ENCODE data around the gene STS.

DNA sequence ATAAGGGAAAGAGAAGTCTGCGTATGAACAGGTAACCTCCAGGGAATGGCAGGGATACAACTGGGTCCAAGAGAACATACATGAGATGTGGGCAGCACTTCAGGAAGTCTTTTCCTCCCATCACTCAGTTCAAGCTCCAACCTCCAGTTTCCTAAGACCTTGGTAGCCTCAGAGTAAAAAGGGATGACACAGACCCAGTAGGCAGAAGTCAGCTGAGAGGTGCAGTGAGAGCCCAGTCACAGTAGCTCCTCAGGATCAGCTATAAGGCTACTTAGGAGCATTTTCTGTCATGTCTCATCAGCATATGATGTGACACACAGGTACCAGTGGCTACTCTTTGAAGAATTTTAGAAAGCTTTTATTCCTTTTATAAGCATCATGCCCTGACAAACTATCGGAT, 12.5 kb upstream of the STS start:
- TF ChIP-seq, protein P1, sequence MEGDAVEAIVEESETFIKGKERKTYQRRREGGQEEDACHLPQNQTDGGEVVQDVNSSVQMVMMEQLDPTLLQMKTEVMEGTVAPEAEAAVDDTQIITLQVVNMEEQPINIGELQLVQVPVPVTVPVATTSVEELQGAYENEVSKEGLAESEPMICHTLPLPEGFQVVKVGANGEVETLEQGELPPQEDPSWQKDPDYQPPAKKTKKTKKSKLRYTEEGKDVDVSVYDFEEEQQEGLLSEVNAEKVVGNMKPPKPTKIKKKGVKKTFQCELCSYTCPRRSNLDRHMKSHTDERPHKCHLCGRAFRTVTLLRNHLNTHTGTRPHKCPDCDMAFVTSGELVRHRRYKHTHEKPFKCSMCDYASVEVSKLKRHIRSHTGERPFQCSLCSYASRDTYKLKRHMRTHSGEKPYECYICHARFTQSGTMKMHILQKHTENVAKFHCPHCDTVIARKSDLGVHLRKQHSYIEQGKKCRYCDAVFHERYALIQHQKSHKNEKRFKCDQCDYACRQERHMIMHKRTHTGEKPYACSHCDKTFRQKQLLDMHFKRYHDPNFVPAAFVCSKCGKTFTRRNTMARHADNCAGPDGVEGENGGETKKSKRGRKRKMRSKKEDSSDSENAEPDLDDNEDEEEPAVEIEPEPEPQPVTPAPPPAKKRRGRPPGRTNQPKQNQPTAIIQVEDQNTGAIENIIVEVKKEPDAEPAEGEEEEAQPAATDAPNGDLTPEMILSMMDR (IDR thresholded peaks at IDR 0.05; ENCODE audit: insufficient read depth, low read depth, low read length) = no peak
- no peak for TF ChIP-seq EZH2 (IDR thresholded peaks at IDR 0.05; ENCODE audit: insufficient read depth, low read length)

Measured in astrocyte (in vitro differentiated cells and primary cell).